Osteocyte (in vitro differentiated cells): Measurements from ENCODE around the gene IGSF5. TPM values are rescaled to one million over a fixed set of nuclear protein-coding genes. Genes with fewer than 3 reads are reported as not detected.

ENCODE experiments used
- DNase-seq: peaks from one replicate; pipeline ENCODE4 v3.0.0; 2021; ENCODE audit warnings: mixed read lengths; ENCODE audit not compliant: unreplicated experiment; ENCODE audit errors: extremely low spot score
- H3K27ac Mint-ChIP-seq: one replicate; pipeline ENCODE4 v1.8.0; 2021; ENCODE audit warnings: mild to moderate bottlenecking, mixed read lengths; ENCODE audit not compliant: unreplicated experiment
- H3K27me3 Mint-ChIP-seq: one replicate; pipeline ENCODE4 v1.8.0; 2021; ENCODE audit warnings: mixed read lengths; ENCODE audit not compliant: unreplicated experiment
- H3K36me3 Mint-ChIP-seq: one replicate; pipeline ENCODE4 v1.8.0; 2021; ENCODE audit warnings: mixed read lengths; ENCODE audit not compliant: unreplicated experiment
- H3K4me1 Mint-ChIP-seq: one replicate; pipeline ENCODE4 v1.8.0; 2021; ENCODE audit warnings: mixed read lengths; ENCODE audit not compliant: unreplicated experiment
- H3K4me3 Mint-ChIP-seq: one replicate; pipeline ENCODE4 v1.8.0; 2021; ENCODE audit warnings: mild to moderate bottlenecking, moderate library complexity, mixed read lengths; ENCODE audit not compliant: unreplicated experiment
- H3K9me3 Mint-ChIP-seq: one replicate; pipeline ENCODE4 v1.8.0; 2021; ENCODE audit warnings: mixed read lengths; ENCODE audit not compliant: unreplicated experiment
- total RNA-seq: library from RNA; stranded (reverse); gene quantifications from 2 replicates; pipeline ENCODE4 v1.2.1, GENCODE V29; 2021
- TF ChIP-seq, protein P1 (sequence below): fragments of 200-600 bp; sonication (generic); IDR thresholded peaks from 2 replicates; pipeline ENCODE4 v1.5.0; 2021; ENCODE audit warnings: antibody characterized with exemption, mild to moderate bottlenecking, moderate library complexity

The IGSF5 gene
- total RNA-seq, 1 donor from 2014 or later: not detected

DNA sequence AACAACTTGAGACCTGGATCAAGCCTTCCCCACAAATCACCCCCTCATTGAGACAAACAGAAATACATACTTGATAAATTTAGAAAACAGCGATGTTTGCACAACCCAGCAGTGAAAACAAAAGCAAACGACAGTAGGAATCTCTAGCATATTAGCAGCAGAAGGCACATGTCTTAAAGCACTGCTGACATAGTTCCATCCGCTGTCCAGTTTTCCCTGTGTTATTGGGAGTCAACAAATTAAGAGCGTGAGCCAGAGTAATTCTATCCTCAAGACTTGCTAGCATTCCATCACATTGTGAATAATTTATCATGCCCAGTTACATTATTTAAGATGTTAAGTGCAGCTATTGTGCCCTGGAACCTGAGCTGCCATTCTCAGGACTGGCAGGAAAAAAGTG lies 55.3 kb downstream of the IGSF5 start:
- Mint-ChIP-seq H3K4me3 (no peak overlapping the region), H3K27me3 (no peaks in the 10 kb centered on the region), H3K4me1 (no peaks in the 10 kb centered on the region), H3K36me3 (no peaks in the 10 kb centered on the region), H3K27ac (no peak overlapping the region), H3K9me3 (no peaks in the 10 kb centered on the region)
- DNase-seq: no peak
- TF ChIP-seq, protein P1, sequence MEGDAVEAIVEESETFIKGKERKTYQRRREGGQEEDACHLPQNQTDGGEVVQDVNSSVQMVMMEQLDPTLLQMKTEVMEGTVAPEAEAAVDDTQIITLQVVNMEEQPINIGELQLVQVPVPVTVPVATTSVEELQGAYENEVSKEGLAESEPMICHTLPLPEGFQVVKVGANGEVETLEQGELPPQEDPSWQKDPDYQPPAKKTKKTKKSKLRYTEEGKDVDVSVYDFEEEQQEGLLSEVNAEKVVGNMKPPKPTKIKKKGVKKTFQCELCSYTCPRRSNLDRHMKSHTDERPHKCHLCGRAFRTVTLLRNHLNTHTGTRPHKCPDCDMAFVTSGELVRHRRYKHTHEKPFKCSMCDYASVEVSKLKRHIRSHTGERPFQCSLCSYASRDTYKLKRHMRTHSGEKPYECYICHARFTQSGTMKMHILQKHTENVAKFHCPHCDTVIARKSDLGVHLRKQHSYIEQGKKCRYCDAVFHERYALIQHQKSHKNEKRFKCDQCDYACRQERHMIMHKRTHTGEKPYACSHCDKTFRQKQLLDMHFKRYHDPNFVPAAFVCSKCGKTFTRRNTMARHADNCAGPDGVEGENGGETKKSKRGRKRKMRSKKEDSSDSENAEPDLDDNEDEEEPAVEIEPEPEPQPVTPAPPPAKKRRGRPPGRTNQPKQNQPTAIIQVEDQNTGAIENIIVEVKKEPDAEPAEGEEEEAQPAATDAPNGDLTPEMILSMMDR: no peak

DNA sequence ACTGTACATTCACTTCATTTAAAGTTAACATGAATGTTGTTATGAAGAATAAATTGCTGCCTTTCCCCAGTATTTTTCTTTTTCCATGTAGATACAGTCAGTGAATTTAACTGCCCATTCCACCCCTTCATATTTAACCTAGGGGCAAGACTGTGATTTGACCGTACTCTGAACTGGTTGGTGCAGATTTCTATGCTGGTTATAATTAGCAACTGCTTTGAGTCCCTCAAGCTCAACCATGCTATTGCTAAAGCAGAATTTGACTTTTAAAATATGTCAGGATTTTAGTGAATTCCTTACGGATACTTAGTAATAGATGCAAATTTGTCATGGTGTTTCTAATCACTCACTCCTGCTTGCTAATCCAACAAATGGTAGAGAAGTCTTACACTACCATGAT lies 57.2 kb downstream of the IGSF5 start:
- TF ChIP-seq, protein P1: no peak
- H3K36me3 Mint-ChIP-seq: no peaks in the 10 kb centered on the region
- H3K4me1 Mint-ChIP-seq: no peaks in the 10 kb centered on the region
- no peaks in the 10 kb centered on the region for H3K27me3 Mint-ChIP-seq
- no peaks in the 10 kb centered on the region for H3K9me3 Mint-ChIP-seq
- no peak overlapping the region for H3K4me3 Mint-ChIP-seq
- no peak for DNase-seq
- H3K27ac Mint-ChIP-seq: no peak overlapping the region

DNA sequence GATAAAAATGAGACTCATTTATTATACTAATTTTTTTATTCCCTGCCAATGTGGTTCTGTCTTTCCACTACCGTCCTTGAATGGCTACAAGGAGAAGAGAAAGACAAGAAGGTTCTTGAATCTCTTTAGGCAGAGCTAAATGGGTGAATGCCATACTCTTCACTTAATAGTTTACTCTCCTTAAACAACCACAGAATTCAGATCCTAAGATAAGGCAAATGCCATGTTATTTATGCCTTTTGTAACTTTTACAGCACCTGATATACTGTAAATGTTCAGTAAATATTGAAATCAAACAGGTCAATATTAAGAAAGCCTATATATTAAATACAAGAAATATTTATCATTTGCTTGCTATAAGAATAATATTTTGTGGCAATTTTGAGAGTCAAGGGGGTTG lies 58.4 kb downstream of the IGSF5 start:
- H3K4me1 Mint-ChIP-seq: no peaks in the 10 kb centered on the region

DNA sequence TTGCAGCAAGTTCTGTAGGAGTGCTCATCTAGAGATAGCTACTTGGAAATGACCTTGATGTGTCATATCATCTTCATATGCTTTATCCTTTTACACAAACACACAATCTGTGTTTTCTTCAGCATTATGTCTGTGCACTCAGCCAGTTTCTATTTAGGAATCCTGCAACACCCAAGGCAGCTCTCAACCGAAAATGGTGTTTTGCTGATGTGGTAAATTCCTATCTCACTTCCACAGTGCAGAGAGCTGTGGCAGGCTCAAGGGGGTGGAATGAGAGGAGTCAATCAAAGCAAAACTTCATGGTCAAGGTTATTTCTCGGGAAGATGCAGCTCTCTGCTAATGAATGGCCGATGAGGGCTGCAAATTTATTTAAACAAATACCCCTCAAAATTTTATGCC lies 59.3 kb downstream of the IGSF5 start:
- no peaks in the 10 kb centered on the region for H3K9me3 Mint-ChIP-seq
- no peaks in the 10 kb centered on the region for H3K4me1 Mint-ChIP-seq
- TF ChIP-seq, protein P1: no peak
- H3K36me3 Mint-ChIP-seq: no peaks in the 10 kb centered on the region
- no peaks in the 10 kb centered on the region for H3K27me3 Mint-ChIP-seq
- no peak overlapping the region for H3K27ac Mint-ChIP-seq
- no peak overlapping the region for H3K4me3 Mint-ChIP-seq
- DNase-seq: no peak

More for the DNA sequence above, 58.4 kb downstream of the IGSF5 start:
- DNase-seq: no peak
- no peaks in the 10 kb centered on the region for H3K9me3 Mint-ChIP-seq
- no peak overlapping the region for H3K27ac Mint-ChIP-seq
- H3K36me3 Mint-ChIP-seq: no peaks in the 10 kb centered on the region
- H3K4me3 Mint-ChIP-seq: no peak overlapping the region
- TF ChIP-seq, protein P1: no peak
- no peaks in the 10 kb centered on the region for H3K27me3 Mint-ChIP-seq

DNA sequence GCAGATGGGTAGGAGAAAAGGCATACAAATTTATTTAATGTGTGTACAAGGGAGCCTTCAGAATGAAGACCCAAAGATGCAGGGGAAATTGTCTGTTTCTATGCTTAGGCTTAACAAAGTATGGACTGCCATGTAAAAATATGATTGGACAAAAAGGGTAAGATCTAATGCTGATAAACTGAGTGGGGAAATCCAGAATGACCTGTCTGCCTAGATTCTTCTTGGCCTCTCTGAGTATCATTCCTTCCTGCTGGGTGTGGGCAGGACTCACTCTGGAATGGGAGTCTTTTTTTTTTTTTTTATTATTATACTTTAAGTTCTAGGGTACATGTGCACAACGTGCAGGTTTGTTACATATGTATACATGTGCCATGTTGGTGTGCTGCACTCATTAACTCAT lies 61.0 kb downstream of the IGSF5 start:
- Mint-ChIP-seq H3K4me1 (no peaks in the 10 kb centered on the region), H3K9me3 (peaks cover 7% of the 10 kb centered on the region), H3K36me3 (no peaks in the 10 kb centered on the region), H3K27me3 (no peaks in the 10 kb centered on the region), H3K27ac (no peak overlapping the region), H3K4me3 (no peak overlapping the region)
- TF ChIP-seq, protein P1: no peak
- no peak for DNase-seq
